Uterus (tissue), 2 donors: Measurements from ENCODE around the gene AGBL4.

Experiments
- POLR2A ChIP-seq, 2 donors: fragments of 450-650 bp; IDR thresholded peaks; one replicate each; pipeline ENCODE4 v1.6.1; 2016; ENCODE audit warnings: antibody characterized with exemption in 2 of 2, mild to moderate bottlenecking in 1 of 2, moderate library complexity in 1 of 2
- TF ChIP-seq, protein P1 (sequence below), 4 experiments: fragments of 200-600 bp in 2 of 4; fragments of 450-650 bp in 2 of 4; sonication (generic) in 2 of 4; IDR thresholded peaks; one replicate each; pipeline ENCODE4 v1.5.1; 2016 to 2019; ENCODE audit warnings: antibody characterized with exemption in 4 of 4, mild to moderate bottlenecking in 2 of 4, moderate library complexity in 1 of 4

DNA sequence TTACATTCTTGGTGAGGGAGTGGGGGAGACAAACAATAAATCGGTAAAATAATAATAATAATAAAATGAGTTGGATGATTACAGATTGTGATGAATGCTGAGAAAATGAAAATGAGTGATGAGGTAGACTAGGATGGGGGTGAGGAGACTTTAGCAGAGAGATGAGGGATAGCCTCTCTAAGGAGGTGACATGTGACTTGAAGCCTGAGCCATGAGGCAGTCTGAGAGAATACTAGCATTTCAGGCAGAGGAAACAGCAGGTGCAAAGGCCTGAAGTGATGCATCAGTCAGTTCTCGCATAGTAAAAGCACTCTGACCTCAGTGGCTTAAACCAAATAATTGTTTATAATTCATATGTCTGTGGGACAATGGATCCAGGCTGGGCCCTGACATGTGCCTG lies 181.2 kb downstream of the AGBL4 start:
- TF ChIP-seq POLR2A (IDR thresholded peaks at IDR 0.05) = no peak
- TF ChIP-seq, protein P1, sequence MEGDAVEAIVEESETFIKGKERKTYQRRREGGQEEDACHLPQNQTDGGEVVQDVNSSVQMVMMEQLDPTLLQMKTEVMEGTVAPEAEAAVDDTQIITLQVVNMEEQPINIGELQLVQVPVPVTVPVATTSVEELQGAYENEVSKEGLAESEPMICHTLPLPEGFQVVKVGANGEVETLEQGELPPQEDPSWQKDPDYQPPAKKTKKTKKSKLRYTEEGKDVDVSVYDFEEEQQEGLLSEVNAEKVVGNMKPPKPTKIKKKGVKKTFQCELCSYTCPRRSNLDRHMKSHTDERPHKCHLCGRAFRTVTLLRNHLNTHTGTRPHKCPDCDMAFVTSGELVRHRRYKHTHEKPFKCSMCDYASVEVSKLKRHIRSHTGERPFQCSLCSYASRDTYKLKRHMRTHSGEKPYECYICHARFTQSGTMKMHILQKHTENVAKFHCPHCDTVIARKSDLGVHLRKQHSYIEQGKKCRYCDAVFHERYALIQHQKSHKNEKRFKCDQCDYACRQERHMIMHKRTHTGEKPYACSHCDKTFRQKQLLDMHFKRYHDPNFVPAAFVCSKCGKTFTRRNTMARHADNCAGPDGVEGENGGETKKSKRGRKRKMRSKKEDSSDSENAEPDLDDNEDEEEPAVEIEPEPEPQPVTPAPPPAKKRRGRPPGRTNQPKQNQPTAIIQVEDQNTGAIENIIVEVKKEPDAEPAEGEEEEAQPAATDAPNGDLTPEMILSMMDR (IDR thresholded peaks at IDR 0.05) = no peak
